ENCODE results near the gene BCR.

The BCR gene

GRCh38 chr22:23263651-23264555 lies 83.6 kb downstream of the BCR start:
- no peak for DNase-seq (ENCODE audit: low read depth)

GRCh38 chr22:23264610-23265367 lies 84.5 kb downstream of the BCR start:
- no peak for DNase-seq (ENCODE audit: low read depth)

GRCh38 chr22:23265368-23265700 lies 85.0 kb downstream of the BCR start:
- no peak for DNase-seq (ENCODE audit: low read depth)

GRCh38 chr22:23266780-23267179 lies 86.5 kb downstream of the BCR start:
- DNase-seq (ENCODE audit: low read depth): no peak

- no peak for DNase-seq (ENCODE audit: low read depth)
Observed at GRCh38 chr22:23267226-23268043, 87.1 kb downstream of the BCR start.

GRCh38 chr22:23268139-23268712 lies 87.9 kb downstream of the BCR start:
- no peak for DNase-seq (ENCODE audit: low read depth)

GRCh38 chr22:23268877-23269276 lies 88.6 kb downstream of the BCR start:
- no peak for DNase-seq (ENCODE audit: low read depth)

- no peak for DNase-seq (ENCODE audit: low read depth)
Observed at GRCh38 chr22:23269441-23270211, 89.3 kb downstream of the BCR start.

GRCh38 chr22:23270212-23270733 lies 90.0 kb downstream of the BCR start:
- DNase-seq (ENCODE audit: low read depth): no peak

GRCh38 chr22:23270798-23271596 lies 90.7 kb downstream of the BCR start:
- DNase-seq (ENCODE audit: low read depth): no peak

GRCh38 chr22:23271597-23271908 lies 91.2 kb downstream of the BCR start:
- no peak for DNase-seq (ENCODE audit: low read depth)

GRCh38 chr22:23272371-23272770 lies 92.1 kb downstream of the BCR start:
- no peak for DNase-seq (ENCODE audit: low read depth)

- no peak for DNase-seq (ENCODE audit: low read depth)
Observed at GRCh38 chr22:23272834-23273233, 92.5 kb downstream of the BCR start.

GRCh38 chr22:23273445-23274145 lies 93.3 kb downstream of the BCR start:
- no peak for DNase-seq (ENCODE audit: low read depth)

GRCh38 chr22:23274146-23274526 lies 93.8 kb downstream of the BCR start:
- no peak for DNase-seq (ENCODE audit: low read depth)

GRCh38 chr22:23274891-23275694 lies 94.8 kb downstream of the BCR start:
- no peak for DNase-seq (ENCODE audit: low read depth)

GRCh38 chr22:23275751-23276150 lies 95.4 kb downstream of the BCR start:
- no peak for DNase-seq (ENCODE audit: low read depth)

- no peak for DNase-seq (ENCODE audit: low read depth)
Observed at GRCh38 chr22:23276656-23277582, 96.6 kb downstream of the BCR start.

All from GM04503 (cell line).